Left lung (tissue), 10 donors: Measurements from ENCODE around the gene ECI1. TPM values are rescaled to one million over a fixed set of nuclear protein-coding genes. Genes with fewer than 3 reads are reported as not detected.

Experiments
- ATAC-seq: fragments of 200-7000 bp; cut with Tn5 transposase; one replicate; pipeline ENCODE4 v1.9.1; 2020; ENCODE audit warnings: moderate library complexity
- DNase-seq, 4 donors: peaks; one replicate each; pipeline ENCODE4 v3.0.0-alpha.2; 2013 to 2020
- H3K27ac ChIP-seq, 2 donors: fragments of 200-600 bp; sonication (generic) in 1 of 2; one replicate each; pipeline versions ENCODE4 v1.5.0 to v1.8.0; 2020 to 2021
- H3K27me3 ChIP-seq, 2 donors: fragments of 200-600 bp; sonication (generic) in 1 of 2; one replicate each; pipeline versions ENCODE4 v1.5.0 to v1.8.0; 2020 to 2021
- H3K36me3 ChIP-seq, 2 donors: fragments of 200-600 bp; sonication (generic) in 1 of 2; one replicate each; pipeline versions ENCODE4 v1.5.0 to v1.8.0; 2020 to 2021
- H3K4me1 ChIP-seq, 2 donors: fragments of 200-600 bp; one replicate each; pipeline ENCODE4 v1.8.0; 2021
- H3K4me3 ChIP-seq, 2 donors: fragments of 200-600 bp; sonication (generic) in 1 of 2; one replicate each; pipeline versions ENCODE4 v1.5.0 to v1.8.0; 2020 to 2021; ENCODE audit warnings: mild to moderate bottlenecking in 1 of 2
- H3K9me3 ChIP-seq, 2 donors: fragments of 200-600 bp; sonication (generic) in 1 of 2; one replicate each; pipeline versions ENCODE4 v1.5.0 to v1.8.0; 2020 to 2021
- intact Hi-C, 2 donors: fragments of 100-400 bp; cut with DNase I; formaldehyde crosslinking; loops; one replicate each; pipeline versions ENCODE4 v1.11.2 to v1.14.2; 2022
- polyA plus RNA-seq, 6 donors: library from polyadenylated mRNA; unstranded; fragments of 120-200 nt; gene quantifications; one replicate each; pipeline ENCODE4 v1.2.1, GENCODE V29; 2013; ENCODE audit not compliant: insufficient read length in 6 of 6
- total RNA-seq, 2 donors: library from RNA; stranded (reverse); fragmentation: NEBNext Ultra II Directional; extraction: Animal tissue kit (Norgen Biotek cat#: 25700); gene quantifications; one replicate each; pipeline ENCODE4 v1.2.1, GENCODE V29; 2021
- TF ChIP-seq, protein P1 (sequence below), 2 donors: fragments of 200-600 bp; sonication (generic) in 1 of 2; IDR thresholded peaks; one replicate each; pipeline versions ENCODE4 v1.5.0 to v1.8.0; 2021; ENCODE audit warnings: antibody characterized with exemption in 2 of 2
- donor health status: DM: no; HTN: yes; CAD: no.
- donor health status: DM: no; HTN: no; CAD: no.

ECI1 gene
- total and polyA plus RNA-seq, 8 donors: 41.8 to 63.5 (median 51.2) TPM

DNA sequence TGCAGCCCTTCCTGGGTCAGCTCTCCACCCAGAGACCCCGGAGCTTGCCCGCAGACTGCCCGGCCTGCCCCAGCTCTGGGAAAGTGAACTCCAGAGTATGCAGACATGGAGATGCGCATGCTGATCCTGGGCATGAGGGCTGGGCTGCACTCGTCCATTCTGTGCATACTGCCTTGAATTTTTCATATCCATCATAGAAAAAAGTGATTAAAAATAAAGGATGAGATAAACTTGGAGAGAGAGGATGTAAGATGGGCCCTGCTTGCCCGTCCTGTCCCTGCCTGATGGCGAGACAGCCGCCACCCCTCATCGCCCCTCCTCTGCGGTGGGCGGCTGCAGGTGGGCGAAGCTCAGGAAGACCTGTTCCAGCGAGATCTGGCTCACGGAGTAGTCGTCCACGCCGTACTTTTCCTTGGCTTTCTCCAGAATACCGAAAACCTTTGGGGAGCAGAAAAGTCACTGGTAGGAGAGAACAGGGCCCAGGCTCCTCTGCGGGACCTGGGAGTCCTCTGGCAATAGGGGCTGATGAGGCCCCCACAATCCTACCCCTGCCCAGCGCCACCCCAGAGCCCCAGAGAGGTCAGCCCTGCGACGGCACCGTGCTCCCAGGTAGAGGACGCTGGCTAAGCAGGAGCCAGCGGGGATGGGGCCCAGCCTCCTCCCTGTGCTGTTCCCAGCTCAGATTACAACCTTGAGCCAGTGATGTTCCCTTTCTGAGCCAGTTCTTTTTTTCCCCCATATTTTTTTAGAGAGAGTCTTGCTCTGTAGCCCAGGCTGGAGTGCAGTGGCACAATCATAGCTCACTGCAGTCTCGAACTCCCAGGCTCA lies 25.2 kb upstream of the ECI1 start:
- H3K9me3 ChIP-seq: no peaks in the 10 kb centered on the region
- no peaks in the 10 kb centered on the region for H3K27me3 ChIP-seq
- intact Hi-C loops: no loop called here
- no peak for ATAC-seq
- no peak overlapping the region for H3K27ac ChIP-seq
- peaks cover 0 to 6% of the 10 kb centered on the region in 2 donors for H3K4me1 ChIP-seq
- DNase-seq: peak in 1 of 4 donors; percentile 69
- TF ChIP-seq, protein P1, sequence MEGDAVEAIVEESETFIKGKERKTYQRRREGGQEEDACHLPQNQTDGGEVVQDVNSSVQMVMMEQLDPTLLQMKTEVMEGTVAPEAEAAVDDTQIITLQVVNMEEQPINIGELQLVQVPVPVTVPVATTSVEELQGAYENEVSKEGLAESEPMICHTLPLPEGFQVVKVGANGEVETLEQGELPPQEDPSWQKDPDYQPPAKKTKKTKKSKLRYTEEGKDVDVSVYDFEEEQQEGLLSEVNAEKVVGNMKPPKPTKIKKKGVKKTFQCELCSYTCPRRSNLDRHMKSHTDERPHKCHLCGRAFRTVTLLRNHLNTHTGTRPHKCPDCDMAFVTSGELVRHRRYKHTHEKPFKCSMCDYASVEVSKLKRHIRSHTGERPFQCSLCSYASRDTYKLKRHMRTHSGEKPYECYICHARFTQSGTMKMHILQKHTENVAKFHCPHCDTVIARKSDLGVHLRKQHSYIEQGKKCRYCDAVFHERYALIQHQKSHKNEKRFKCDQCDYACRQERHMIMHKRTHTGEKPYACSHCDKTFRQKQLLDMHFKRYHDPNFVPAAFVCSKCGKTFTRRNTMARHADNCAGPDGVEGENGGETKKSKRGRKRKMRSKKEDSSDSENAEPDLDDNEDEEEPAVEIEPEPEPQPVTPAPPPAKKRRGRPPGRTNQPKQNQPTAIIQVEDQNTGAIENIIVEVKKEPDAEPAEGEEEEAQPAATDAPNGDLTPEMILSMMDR (IDR thresholded peaks at IDR 0.05): no peak
- H3K4me3 ChIP-seq: no peak overlapping the region
- H3K36me3 ChIP-seq: peaks cover 0 to 62% of the 10 kb centered on the region in 2 donors

DNA sequence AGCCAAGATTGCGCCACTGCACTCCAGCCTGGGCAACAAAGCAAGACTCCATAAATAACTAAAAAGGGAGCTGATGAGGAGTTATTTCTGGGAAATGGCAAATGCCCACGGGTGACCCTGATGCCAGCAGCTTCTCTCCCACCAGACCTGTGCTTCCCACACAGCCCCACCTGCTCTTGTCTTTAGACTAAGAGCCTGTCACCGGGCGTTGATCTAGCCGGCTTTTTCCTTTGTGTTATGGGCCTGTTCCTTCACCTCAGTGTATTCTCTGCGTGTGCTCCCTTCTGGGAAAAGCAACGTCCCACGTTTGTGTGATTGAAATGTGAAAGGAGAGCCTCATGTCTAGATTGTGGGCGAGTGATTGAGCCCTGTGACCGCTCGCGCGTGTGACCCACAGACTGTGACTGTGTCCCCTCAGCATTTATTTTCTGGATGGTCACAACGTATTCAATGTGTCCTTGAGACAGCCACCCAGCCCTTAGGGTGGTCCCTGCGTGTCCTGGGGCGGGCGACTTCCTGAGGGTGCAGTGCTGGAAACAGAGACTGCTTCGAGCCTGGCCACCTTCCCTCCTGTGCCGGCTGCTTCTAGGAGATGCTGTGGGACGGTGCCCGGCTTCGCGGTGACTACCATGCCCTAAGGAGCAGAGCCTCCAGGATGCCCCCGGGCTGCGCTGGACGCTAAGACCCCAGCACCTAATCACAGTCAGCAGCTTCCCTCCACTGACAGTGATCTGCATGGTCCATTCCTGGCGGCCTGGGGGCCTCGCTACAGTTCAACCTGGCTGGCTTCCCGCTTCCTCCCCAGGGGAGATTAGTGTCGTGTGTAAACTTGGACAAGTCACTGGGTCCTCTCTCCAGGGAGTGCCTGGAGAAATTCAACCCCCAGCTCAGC lies 24.3 kb upstream of the ECI1 start:
- TF ChIP-seq, protein P1 (IDR thresholded peaks at IDR 0.05): no peak
- Histone ChIP-seq H3K4me1 (peaks cover 0 to 6% of the 10 kb centered on the region in 2 donors), H3K36me3 (peaks cover 0 to 53% of the 10 kb centered on the region in 2 donors), H3K27me3 (no peaks in the 10 kb centered on the region), H3K27ac (no peak overlapping the region), H3K9me3 (no peaks in the 10 kb centered on the region), H3K4me3 (no peak overlapping the region)
- peak in 1 of 4 donors; percentile 57 for DNase-seq
- no peak for ATAC-seq
- intact Hi-C loops: no loop called here

DNA sequence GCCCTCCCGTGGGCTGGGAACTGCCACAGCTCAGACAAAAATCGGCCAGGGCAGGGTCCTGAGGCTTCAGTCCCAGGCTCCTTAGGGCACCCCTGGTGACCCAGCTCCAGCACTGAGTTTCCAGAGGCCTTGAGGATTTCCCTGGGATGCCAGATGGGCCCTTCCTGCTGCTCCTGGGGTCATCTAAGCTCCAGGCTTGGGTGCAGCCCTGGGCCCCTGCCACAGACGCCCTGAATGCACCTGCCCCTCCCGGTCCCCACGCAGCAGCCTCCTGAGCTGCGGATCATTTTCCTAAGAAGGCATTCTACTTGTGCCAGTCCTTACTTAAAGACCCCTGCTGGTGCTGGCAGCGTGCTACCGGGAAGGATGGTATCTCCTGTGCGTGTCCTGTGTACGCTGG lies 22.5 kb upstream of the ECI1 start:
- Histone ChIP-seq H3K27me3 (no peaks in the 10 kb centered on the region), H3K4me1 (peaks cover 11 to 21% of the 10 kb centered on the region in 2 donors), H3K4me3 (no peak overlapping the region), H3K36me3 (peaks cover 0 to 37% of the 10 kb centered on the region in 2 donors), H3K27ac (no peak overlapping the region), H3K9me3 (no peaks in the 10 kb centered on the region)
- peak; percentile 9 for ATAC-seq
- DNase-seq: no peak
- TF ChIP-seq, protein P1 (IDR thresholded peaks at IDR 0.05): no peak
- intact Hi-C loops: no loop called here

DNA sequence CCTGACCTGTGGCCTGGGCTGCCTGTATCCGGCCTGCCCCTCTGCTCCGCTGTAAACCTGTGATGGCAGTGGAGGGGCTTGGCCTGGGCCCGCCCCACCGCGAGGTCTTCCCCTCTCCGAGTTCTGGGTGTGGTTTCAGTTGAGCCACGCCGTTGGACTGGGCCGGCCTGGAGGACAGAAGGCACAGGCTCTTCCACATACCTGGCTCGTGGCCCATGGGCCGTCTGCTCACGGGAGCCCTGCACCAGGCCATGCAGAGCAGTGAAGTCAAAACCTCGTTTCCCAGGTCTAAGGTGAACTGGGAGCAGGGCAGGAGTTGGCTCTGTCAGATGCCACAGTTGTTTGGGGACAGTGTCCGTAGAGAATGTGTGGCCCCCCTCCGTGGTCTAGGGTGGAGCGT lies 22.1 kb upstream of the ECI1 start:
- no peak overlapping the region for H3K4me3 ChIP-seq
- TF ChIP-seq, protein P1 (IDR thresholded peaks at IDR 0.05): no peak
- intact Hi-C loops: no loop called here
- no peaks in the 10 kb centered on the region for H3K9me3 ChIP-seq
- no peak overlapping the region for H3K27ac ChIP-seq
- H3K36me3 ChIP-seq: peaks cover 0 to 32% of the 10 kb centered on the region in 2 donors
- H3K4me1 ChIP-seq: peaks cover 11 to 23% of the 10 kb centered on the region in 2 donors
- peak in 1 of 4 donors; percentile 77 for DNase-seq
- ATAC-seq: peak; percentile 33
- H3K27me3 ChIP-seq: no peaks in the 10 kb centered on the region
